DOHH2 (cell line): Measurements from ENCODE around the gene ATAD3B.
"Not testable (repeated sequence)": the region's sequence is repeated elsewhere in the genome, so short reads cannot be mapped to it uniquely, and the experiment has no call there.

Experiments used
- H3F3A ChIP-seq: fragments of 200-600 bp; sonication (generic), shearing (Covaris generic); 2 replicates; pipeline ENCODE4 v1.6.0; 2016; ENCODE audit warnings: antibody characterized with exemption, mild to moderate bottlenecking; ENCODE audit not compliant: control insufficient read depth, insufficient read depth
- H3K27ac ChIP-seq: fragments of 200-600 bp; sonication (generic); 2 replicates; pipeline ENCODE4 v1.5.1; 2014; ENCODE audit warnings: low read depth, mild to moderate bottlenecking, low read length, moderate library complexity
- H3K27me3 ChIP-seq: fragments of 200-600 bp; sonication (generic); 2 replicates; pipeline ENCODE4 v1.6.1; 2014; ENCODE audit warnings: mild to moderate bottlenecking, low read length, mixed read lengths; ENCODE audit not compliant: control insufficient read depth
- H3K36me3 ChIP-seq: fragments of 200-600 bp; sonication (generic); 2 replicates; pipeline ENCODE4 v1.6.1; 2014; ENCODE audit warnings: mild to moderate bottlenecking, low read length, moderate library complexity, mixed read lengths; ENCODE audit not compliant: control insufficient read depth
- H3K4me1 ChIP-seq: fragments of 200-600 bp; sonication (generic); 2 replicates; pipeline ENCODE4 v1.6.1; 2014; ENCODE audit warnings: mild to moderate bottlenecking, low read length, mixed read lengths; ENCODE audit not compliant: control insufficient read depth
- H3K4me2 ChIP-seq: fragments of 200-600 bp; sonication (generic); 2 replicates; pipeline ENCODE4 v1.6.0; 2014; ENCODE audit warnings: mild to moderate bottlenecking, low read length, moderate library complexity
- H3K4me3 ChIP-seq: fragments of 200-600 bp; sonication (generic); 2 replicates; pipeline ENCODE4 v1.5.1; 2014; ENCODE audit warnings: mild to moderate bottlenecking, low read length, mixed read lengths
- H3K79me2 ChIP-seq: fragments of 200-600 bp; sonication (generic); 2 replicates; pipeline ENCODE4 v1.6.1; 2014; ENCODE audit warnings: mild to moderate bottlenecking, low read length, mixed read lengths; ENCODE audit not compliant: control insufficient read depth
- H3K9me2 ChIP-seq: fragments of 200-600 bp; sonication (generic); replicated peaks from 2 replicates; pipeline ENCODE4 v1.6.1; 2014; ENCODE audit warnings: mild to moderate bottlenecking, low read length, mixed read lengths; ENCODE audit not compliant: control insufficient read depth
- H3K9me3 ChIP-seq: fragments of 200-600 bp; sonication (generic); 2 replicates; pipeline ENCODE4 v1.6.1; 2014; ENCODE audit warnings: antibody characterized with exemption, low read length, mixed read lengths; ENCODE audit not compliant: control insufficient read depth, insufficient read depth
- H4K20me1 ChIP-seq: fragments of 200-600 bp; sonication (generic); 2 replicates; pipeline ENCODE4 v1.6.0; 2014; ENCODE audit warnings: low read depth, mild to moderate bottlenecking, antibody characterized with exemption, low read length, moderate library complexity; ENCODE audit not compliant: control insufficient read depth, insufficient read depth
- EZH2phosphoT487 ChIP-seq: fragments of 200-600 bp; sonication (generic); IDR thresholded peaks from 2 replicates; pipeline ENCODE4 v1.6.1; 2017; ENCODE audit warnings: borderline replicate concordance, mild to moderate bottlenecking, antibody characterized with exemption, low read length, moderate library complexity, mixed read lengths
- TF ChIP-seq, protein P1 (sequence below): fragments of 200-600 bp; sonication (generic); IDR thresholded peaks from one replicate; pipeline ENCODE4 v1.5.1; 2014; ENCODE audit warnings: antibody characterized with exemption, mild to moderate bottlenecking, low read depth, low read length; ENCODE audit not compliant: poor library complexity, severe bottlenecking

Gene ATAD3B

GRCh38 chr1:1463312-1463711, 8.3 kb upstream of the ATAD3B start:
- Histone ChIP-seq H3K9me3 (peaks cover 9% of the 10 kb centered on the region), H3K9me2 (no peaks in the 10 kb centered on the region), H3F3A (no peaks in the 10 kb centered on the region), H3K4me2 (no peak overlapping the region), H3K27me3 (peaks cover 18% of the 10 kb centered on the region), H3K4me3 (no peak overlapping the region), H3K27ac (0 out of 2 replicates have a peak overlapping the region, but pooled peaks have one; percentile 7), H3K36me3 (no peaks in the 10 kb centered on the region), H3K4me1 (peaks cover 30% of the 10 kb centered on the region), H4K20me1 (no peaks in the 10 kb centered on the region), H3K79me2 (no peaks in the 10 kb centered on the region)
- no peak for TF ChIP-seq EZH2phosphoT487
- TF ChIP-seq, protein P1, sequence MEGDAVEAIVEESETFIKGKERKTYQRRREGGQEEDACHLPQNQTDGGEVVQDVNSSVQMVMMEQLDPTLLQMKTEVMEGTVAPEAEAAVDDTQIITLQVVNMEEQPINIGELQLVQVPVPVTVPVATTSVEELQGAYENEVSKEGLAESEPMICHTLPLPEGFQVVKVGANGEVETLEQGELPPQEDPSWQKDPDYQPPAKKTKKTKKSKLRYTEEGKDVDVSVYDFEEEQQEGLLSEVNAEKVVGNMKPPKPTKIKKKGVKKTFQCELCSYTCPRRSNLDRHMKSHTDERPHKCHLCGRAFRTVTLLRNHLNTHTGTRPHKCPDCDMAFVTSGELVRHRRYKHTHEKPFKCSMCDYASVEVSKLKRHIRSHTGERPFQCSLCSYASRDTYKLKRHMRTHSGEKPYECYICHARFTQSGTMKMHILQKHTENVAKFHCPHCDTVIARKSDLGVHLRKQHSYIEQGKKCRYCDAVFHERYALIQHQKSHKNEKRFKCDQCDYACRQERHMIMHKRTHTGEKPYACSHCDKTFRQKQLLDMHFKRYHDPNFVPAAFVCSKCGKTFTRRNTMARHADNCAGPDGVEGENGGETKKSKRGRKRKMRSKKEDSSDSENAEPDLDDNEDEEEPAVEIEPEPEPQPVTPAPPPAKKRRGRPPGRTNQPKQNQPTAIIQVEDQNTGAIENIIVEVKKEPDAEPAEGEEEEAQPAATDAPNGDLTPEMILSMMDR, result no peak

GRCh38 chr1:1468196-1468985, 3.2 kb upstream of the ATAD3B start:
- not testable (repeated sequence) for H4K20me1 ChIP-seq, H3F3A ChIP-seq, H3K36me3 ChIP-seq, H3K9me2 ChIP-seq, H3K4me2 ChIP-seq, H3K27ac ChIP-seq, H3K4me3 ChIP-seq, H3K9me3 ChIP-seq
- H3K79me2 ChIP-seq, result peaks cover 28% of the 10 kb centered on the region
- peaks cover 15% of the 10 kb centered on the region for H3K27me3 ChIP-seq
- peaks cover 23% of the 10 kb centered on the region for H3K4me1 ChIP-seq

- Histone ChIP-seq H4K20me1 (peaks cover 6% of the 10 kb centered on the region; the same call in 1 of the 2 replicates), H3K9me3 (no peaks in the 10 kb centered on the region), H3K4me1 (peaks cover 16% of the 10 kb centered on the region), H3K79me2 (peaks cover 51% of the 10 kb centered on the region), H3K27ac (peak overlapping the region; percentile 57), H3K36me3 (peaks cover 14% of the 10 kb centered on the region), H3K27me3 (peaks cover 1% of the 10 kb centered on the region), H3K4me3 (peak overlapping the region; percentile 100), H3K4me2 (peak overlapping the region; percentile 92), H3K9me2 (no peaks in the 10 kb centered on the region), H3F3A (peaks cover 10% of the 10 kb centered on the region)
- TF ChIP-seq, protein P1, result no peak
- no peak for TF ChIP-seq EZH2phosphoT487
Measured at GRCh38 chr1:1470626-1471388, 758 bp upstream of the ATAD3B start.

DNA sequence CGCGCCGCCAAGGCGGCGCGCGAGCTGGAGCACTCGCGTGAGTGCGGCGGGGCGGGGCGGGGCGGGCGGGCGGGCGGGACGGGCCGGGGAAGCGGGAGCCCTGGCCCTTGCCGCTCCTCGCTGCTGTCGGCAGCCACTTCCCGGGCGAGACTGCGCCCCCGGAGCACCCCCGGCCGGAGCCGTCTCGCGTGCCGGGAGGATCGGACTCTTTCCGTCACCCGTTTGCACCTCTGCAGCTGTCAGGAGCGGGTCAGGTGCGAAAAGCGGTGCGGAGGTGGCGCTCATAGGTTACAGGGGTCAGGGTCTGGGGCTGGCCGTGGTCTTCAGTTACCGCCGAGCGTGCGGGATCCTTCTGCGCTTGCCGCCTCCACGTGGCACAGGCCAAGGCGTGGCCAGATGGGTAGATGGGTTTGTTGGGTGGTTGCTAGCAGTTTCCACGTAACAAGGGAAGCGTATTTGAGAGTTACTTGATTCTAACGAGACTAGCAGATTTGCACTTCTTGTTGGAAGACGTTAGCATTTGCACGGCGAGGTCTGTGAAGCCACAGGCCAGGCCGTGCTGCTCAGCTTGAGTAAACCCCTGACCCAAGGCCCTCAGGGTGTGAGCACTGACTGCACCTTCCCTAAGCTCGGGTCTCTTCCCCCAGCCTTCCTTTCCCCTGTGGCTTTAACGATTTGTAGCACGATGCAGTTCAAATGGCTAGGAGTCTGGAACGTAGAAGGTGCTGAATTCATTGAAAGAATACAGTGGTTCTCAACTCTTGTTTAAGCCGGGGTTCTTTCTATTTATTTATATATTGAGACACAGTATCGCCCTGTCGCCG, 700 bp downstream of the ATAD3B start:
- peak overlapping the region; percentile 34; the same call in 1 of the 2 replicates for H3K27ac ChIP-seq

DNA sequence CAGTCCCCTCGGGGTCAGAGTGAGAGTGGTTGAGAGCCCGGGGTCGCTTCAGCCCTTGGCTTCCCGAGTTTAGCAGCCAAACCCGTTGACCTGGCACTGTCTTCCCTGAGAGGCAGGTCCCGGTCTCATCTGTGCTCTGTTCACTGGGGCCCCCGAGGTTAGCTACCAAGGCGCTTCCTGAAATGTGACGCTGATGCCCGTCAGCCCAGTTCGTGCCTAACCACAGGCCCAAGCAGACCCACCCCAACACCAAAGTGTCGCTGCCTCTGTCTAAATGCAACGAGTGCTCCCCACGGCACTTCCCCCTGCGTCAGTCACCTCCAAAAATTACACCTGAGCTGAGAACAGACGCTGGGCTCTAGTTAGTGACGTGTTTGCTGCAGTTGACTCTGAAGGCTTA, 4.4 kb downstream of the ATAD3B start:
- H3K4me3 ChIP-seq, H3K4me2 ChIP-seq, H3K9me2 ChIP-seq, H3F3A ChIP-seq, H4K20me1 ChIP-seq, H3K27me3 ChIP-seq, H3K9me3 ChIP-seq, H3K4me1 ChIP-seq, H3K27ac ChIP-seq: not testable (repeated sequence)
- peaks cover 37% of the 10 kb centered on the region for H3K36me3 ChIP-seq
- H3K79me2 ChIP-seq, result peaks cover 65% of the 10 kb centered on the region

More for the DNA sequence above, 700 bp downstream of the ATAD3B start:
- Histone ChIP-seq H3K4me2 (peak overlapping the region; percentile 76), H3K4me3 (peak overlapping the region; percentile 81), H3K36me3 (peaks cover 21% of the 10 kb centered on the region), H3K79me2 (peaks cover 66% of the 10 kb centered on the region), H3K4me1 (peaks cover 16% of the 10 kb centered on the region)
- H4K20me1 ChIP-seq, H3K9me2 ChIP-seq, H3F3A ChIP-seq, H3K9me3 ChIP-seq, H3K27me3 ChIP-seq: not testable (repeated sequence)
